NCI-H748 (cell line): ENCODE measurements around the gene PDPN.
"Not testable (repeated sequence)": the region's sequence is repeated elsewhere in the genome, so short reads cannot be mapped to it uniquely, and the experiment has no call there.

Experiments used
- DNase-seq: peaks from one replicate; lab custom pipeline; 2025; ENCODE audit not compliant: unreplicated experiment; lab: John Stamatoyannopoulos, UW

The PDPN gene, protein sequence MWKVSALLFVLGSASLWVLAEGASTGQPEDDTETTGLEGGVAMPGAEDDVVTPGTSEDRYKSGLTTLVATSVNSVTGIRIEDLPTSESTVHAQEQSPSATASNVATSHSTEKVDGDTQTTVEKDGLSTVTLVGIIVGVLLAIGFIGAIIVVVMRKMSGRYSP

DNA sequence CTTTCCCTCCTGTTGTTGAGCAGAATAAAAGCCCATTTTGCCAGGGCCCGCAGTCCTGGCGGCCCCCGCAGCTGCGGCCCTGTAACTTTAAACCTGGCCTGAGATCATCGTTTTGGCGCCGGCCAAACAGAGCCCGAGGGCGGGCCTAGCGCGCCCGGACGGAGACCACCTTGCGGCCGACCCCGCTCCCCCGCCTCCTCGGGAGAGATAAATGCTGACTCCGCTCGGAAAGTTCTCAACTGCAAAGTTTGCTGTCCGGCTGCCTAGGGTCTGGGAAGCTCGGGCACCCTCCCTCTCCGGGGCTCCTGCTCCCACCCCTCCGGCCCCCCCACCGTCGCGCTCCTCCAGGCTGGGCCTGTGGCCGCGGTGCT is at the start of gene PDPN:
TSS of gene PDPN (plus strand) at position 238 of the 371 bp plus-strand sequence. CDS start 202 bp downstream, outside the sequence.
- peak; percentile 40 for DNase-seq

DNA sequence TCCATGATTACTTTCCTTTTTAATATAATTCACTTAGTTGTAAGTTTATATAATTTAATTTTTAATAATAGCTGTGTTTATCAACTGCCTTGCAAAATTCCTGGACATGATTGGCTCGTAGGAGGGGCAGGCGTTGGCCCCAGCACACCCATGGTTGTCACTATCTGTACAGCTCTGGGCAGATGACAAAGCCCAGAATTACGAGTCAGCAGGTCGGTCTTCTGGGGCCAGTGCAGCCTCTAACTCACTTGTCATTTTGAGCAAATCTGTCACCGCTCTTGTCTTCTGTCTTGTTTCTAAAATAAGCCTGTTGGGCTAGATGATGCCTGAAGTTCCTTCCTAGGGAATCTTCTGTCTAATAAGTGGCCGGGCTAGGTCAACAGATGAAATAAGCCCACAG is 48.4 kb upstream of the PDPN start:
- DNase-seq, result no peak

DNA sequence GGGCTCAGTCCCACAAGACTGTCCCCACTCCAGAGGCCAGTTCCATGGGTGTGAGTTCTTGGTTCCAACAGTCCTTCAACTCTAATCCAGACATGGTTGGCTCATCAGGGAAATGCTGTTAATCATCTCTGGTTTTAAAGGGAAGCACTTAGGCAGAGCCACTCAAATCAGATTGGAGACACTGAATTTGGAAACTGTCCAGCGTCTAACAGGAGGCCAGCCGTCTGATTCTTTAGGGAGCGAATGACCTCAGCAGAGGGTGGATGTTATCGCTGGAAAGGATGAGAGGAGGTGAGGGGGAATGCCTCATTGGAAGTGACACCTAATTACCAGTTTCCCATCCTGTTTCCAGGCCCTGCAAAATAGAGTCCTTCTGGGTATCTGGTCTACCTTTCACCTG is 47.1 kb upstream of the PDPN start:
- DNase-seq, result no peak

DNA sequence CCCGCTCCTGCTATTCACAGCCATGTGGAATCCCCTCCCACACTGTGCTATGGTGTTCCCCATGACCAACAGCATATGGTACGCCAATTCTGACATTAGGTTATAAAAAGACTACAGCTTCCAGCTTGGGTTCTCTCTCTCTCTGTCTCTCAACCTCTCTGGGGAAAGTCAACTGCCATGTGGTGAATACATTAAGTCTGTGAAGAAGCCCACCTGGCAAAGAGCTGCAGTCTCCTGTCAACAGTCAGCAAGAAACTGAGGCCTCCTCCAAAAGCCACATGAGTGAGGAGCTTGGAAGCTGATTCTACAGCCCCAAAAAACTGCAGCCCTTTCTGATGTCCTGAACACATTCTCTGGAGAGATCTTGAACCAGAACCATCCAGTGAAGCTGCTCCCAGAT is 44.8 kb upstream of the PDPN start:
- DNase-seq, result no peak

DNA sequence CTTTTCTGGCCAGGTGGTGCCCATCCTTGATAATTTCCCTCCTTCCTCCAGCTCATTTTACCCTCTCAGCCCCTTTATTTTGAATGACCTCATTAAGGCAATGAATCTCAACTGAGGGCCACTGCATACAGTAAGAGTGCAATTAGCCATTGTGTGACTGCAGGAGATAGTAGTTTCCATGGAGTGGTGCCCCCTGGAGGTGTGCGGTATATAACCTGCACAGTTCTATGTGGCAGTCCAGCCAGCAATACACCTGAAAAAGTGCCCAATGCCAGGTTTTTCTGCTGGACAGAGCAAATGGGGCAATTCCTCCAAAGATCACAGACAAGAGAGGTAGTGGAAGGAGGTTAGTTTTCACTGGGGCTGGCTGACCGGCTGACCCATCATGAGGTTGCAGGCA is 43.9 kb upstream of the PDPN start:
- peak; percentile 4 for DNase-seq

DNA sequence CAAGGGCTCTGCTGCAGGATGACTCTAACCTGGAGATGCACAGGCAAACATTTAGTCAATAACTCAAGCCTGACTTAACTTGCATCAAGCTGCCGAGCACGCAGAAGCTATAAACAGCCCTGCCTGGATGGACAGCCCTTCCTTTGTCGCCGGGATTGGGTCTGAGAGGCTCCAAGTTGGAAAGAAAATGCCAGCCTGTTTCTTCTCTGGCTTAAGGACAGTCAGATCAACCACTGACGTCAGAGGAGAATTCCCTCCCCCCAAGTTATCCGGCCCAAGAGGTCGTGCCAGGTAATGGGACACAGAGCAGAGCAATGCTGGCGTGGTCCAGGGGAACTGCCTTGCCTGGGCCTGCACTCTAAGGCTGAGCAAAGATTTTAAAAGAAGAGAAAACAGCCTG is 42.8 kb upstream of the PDPN start:
- DNase-seq, result no peak

DNA sequence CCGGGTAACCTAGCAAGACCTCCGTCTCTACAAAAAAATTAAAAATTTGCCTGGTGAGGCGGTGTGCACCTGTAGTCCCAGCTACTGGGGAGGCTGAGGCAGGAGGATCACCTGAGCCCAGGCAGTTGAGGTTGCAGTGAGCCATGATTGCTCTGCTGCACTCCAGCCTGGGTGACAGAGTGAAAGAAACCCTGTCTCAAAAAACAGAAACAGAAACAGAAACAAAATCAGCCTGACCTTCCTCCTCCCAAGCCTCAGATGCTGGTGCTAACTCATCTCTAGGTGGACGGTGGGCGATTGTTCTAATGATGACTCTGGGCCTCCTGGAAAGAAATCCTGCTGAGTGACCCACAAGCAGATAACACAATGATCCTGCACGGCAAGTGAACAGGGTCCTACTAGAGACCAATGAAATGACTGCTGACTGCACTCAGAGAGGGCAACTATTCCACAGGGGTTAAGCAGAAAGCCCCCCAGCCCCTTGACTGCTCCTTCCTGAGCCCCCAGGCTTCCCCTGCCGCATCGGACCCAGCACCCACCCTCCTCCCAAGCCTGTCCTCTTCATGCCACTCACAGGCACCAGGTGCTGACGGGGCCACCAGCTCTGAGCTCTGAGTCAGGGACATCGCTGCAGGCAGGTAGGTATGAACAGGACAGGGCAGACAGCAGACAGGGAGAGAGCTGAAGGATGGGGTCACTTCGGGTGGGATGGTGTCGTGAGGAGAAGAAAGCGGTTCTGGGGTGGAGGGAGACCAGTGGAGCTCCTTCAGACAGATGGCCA is 42.0 kb upstream of the PDPN start:
- DNase-seq, result no peak

DNA sequence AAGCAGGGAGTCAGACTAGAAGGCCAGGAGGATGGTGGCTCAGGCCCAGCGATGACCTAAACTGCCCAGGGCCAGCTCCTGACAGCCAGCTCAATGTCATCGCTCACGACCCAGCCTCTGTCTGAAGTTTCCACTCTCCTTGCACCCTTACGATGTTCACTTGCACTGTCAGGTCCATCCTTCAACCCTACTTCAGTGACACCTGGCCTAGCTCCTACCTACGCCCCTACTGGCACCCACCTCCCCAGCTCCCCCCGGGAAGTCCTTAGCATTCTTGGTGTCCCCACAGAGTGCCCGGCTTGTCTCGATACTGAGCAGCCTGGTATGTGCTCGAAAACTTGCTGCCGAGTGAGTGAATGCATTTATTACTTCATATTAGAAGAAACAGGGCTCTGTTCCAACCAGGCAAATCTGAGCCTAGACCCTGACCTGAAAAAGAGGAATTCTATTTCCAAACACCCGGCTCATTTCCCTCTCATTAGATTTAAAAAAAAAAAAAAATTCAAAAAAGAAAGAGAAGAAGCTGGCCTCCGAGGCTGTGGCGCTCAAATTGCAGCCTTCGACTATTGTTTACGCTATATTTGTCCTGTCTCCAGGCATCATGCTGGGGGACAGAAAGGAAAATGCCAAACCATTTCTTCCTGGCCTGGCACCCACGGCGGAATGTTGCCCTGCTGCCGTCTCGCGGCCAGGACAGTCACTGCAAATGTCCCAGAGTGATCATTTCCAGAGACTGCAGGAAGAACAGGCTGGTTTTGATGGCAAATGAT is 40.0 kb upstream of the PDPN start:
- DNase-seq, result peak; percentile 33

DNA sequence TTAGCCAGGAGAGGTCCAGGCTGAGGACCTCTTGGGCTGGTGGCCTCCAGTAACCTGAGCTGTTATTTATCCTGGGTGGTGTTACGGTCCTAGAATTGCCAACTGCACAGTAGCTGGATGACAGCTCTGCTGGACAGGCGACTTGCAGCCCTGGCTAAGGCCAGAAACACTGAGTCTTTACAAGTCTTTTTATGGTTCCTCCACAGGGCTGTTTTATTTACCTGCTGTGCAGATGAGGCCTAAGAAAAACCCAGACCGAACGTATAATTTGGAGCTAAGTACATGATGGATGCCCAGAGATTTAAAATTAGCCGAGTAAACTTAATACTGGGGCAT is 39.4 kb upstream of the PDPN start:
- no peak for DNase-seq

DNA sequence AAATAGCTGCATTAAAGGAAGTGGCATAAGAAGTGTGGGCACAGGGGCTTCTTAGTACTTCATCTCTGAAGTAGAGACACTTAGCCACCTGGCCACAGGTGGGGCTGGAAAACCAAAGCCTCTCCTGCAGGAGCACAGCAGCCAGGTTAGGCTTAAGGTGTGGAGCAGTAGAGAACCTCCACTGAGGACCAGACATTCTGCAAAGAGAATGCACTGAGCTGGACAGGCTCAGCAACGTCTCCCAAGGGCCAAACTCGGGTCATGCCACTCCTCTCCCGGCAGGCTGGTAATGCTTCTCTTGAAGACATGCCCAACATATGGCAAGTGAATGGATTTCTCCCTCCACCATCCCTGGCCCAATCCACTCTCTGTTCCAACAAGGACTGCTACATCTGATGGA is 36.8 kb upstream of the PDPN start:
- no peak for DNase-seq

DNA sequence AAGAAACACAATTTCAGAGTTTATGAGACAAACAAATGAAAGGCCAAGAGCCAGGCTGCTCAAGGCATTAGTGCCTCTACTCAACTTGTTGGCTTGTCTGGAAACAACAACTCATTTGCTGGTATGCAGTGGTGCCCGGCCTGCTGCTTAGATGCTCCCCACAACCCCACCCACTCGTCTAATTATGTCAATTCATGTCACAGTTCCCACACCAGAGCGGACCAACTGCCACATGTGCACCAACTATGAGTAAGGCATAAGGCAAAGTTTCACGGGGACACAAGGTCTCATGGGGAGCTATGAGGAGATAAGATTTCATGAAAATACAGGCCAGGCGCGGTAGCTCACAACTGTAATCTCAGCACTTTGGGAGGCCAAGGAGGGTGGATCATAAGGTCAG is 35.4 kb upstream of the PDPN start:
- no peak for DNase-seq

DNA sequence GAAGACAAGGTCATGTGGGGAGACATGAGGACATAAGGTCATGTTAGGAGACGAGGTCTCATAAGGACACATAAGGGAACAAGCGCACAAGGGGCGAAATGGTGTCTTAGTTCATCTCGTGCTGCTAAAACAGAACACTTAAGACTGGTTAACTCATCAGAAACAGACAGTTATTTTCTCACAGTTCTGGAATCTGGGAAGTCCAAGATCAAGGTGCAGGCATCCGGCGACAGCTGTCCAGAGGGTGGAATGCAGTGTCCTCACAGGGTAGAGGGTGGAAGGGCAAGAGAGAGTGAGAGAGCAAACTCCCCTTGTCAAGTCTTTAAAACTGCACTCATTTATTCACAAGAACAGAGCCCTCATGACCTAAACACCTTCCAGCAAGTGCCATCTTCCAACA is 34.6 kb upstream of the PDPN start:
- no peak for DNase-seq

DNA sequence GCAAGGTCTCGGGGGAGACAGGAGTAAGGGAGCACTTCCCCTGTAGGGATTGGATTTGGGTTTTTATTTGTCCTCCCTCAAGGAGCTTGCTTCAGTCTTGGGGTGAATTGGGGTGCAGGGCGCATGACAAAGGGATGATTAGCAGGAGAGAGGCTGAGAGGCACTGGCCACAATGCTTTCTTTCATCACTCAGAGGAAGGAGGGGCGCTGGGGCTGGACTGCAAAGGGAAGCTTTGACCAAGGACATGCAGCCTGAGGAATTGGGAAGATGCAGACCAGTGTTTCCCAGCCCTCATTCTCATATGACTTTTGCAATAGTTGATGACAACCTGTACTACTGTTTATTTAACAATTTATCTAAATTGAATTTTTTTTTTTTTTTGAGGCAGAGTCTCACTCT is 34.1 kb upstream of the PDPN start:
- DNase-seq, result no peak

DNA sequence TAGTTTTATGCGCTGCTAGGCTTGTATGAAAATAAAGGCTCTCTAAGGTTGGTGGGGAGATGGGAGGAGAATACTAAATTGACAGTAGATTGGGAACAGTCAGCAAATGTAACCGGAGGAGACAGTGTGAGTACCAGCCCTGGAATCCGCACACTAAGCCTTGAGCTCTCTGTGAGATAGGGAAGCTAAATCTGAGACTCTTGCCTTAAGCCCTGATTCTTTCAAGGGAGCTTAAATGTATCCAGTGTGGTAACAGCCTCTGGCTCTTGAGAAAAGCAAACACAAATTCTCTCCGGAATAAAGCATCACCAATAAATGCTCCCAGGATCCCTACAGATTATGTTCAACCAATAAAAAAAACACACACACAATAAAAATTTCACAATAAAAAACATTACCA is 33.0 kb upstream of the PDPN start:
- DNase-seq, result no peak

DNA sequence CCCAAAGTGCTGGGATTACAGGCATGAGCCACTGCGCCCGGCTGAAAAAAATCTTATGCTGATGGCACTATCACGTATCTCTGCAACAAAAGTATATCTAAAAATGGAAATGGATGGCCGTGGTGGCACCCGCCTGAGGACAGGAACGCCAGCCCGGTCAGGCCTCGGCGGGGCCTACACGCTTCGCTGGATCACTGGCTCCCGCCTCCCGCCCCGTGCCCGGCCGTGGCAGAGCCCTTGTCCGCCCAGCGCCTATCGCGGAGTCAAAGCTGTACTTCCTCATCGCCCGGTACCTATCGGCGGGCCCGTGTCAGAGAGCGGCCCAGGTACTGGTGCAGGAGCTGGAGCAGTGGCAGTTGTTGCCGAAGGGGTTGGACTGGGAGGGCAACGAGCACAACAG is 28.8 kb upstream of the PDPN start:
- no peak for DNase-seq

DNA sequence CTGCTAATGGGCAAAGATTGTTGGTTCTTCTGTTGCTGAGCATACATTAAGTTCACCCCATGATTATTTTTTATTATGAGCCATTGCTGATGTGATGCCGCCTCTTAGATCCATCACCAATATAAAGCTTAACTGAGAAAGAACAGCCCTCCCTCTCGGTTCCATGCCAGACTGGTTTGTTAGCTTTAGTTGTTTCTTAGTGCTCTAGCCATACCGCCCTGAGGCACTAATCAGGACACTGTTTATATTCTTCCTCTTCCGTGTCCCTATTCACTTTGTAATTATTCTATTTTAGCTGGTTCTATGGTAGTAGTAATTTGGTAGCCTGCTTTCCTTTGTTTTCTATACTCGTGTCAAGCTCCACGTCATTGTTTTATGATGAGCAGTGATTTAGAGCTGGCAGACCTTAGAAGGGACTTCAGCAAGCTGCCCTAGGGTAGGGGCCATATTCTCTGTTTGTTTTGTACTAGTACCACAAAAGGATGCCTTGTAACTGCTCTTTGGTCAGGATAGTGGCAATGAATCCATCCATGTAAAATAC is 27.3 kb upstream of the PDPN start:
- peak; percentile 93 for DNase-seq

DNA sequence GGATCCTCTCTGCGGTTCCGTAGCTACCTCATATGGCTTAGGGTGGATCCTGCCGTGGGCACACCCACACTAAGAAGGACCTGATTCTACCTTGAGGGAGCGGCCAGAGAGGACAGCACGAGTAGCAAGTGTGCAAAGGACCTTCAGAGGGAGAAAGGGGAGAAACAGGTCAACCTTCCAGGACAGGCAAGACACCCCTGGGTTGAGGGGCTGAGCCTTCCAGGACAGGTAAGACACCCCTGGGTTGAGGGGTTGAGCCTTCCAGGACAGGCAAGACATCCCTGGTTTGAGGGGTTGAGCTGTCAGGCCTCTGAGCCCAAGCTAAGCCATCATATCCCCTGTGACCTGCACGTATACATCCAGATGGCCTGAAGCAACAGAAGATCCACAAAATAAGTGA is 23.1 kb upstream of the PDPN start:
- DNase-seq, result no peak

DNA sequence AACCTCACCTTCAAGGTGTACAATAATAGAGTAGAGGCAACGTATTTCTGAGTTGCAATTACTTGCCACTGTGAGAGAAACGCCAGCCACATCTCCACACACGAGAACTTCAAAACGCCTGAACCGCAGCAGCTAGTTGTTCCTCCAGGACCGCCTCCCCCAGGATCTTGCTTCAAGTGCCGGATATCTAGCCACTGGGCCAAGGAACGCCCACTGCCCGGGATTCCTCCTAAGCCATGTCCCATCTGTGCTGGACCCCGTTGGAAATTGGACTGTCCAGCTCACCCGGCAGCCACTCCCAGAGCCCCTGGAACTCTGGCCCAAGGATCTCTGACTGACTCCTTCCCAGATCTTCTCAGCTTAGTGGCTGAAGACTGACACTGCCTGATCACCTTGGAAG is 20.7 kb upstream of the PDPN start:
- not testable (repeated sequence) for DNase-seq

DNA sequence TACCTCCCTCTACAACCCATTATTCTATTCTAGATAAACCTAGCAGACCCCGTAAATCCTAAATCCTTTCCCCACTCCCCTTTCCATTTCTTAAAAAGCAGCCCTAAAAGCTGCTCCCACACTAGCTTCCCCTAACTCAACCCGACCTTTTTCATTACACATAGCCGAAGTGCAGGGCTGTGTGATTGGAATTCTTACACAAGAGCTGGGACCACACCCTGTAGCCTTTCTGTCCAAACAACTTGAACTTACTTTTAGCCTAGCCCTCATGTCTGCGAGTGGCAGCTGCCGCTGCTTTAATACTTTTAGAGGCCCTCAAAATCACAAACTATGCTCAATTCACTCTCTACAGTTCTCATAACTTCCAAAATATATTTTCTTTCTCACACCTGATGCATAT is 19.6 kb upstream of the PDPN start:
- DNase-seq, result no peak

DNA sequence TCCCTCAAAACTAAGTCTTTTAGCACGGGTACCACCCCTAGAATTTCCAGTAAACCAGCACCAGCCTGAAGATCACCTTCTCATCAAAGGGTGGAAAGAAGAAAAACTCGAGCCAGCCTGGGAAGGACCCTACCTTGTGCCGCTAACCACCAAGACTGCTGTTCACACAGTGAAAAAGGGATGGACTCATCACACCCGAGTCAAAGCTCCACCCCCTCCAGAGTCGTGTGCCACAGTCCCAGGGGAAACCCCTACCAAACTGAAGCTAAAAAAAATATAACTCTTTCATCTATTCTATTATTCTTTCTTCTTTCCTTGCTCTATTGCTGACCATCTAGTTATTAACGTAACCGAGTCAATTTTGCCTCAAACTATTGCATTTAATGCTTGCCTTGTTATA is 13.2 kb upstream of the PDPN start:
- not testable (repeated sequence) for DNase-seq

DNA sequence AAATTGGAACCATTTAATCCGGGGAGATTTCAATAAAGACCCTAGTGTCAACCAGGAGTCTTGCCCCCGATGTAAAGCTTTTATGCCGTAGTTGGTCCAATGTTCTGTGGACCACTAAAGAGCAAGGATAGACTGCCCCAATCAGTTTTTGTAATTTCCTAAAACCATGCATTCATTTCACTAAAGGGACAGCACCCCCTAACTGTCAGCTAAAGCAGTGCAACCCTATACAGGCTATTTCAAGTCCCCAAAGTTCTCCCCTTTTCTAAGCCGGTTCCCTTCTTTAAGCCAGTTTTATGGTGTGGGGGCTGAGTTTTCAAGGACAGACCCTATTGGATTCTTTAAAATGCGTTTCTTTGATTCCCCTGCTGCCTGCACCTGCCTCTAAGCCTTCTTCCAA is 12.7 kb upstream of the PDPN start:
- DNase-seq, result peak; percentile 9

DNA sequence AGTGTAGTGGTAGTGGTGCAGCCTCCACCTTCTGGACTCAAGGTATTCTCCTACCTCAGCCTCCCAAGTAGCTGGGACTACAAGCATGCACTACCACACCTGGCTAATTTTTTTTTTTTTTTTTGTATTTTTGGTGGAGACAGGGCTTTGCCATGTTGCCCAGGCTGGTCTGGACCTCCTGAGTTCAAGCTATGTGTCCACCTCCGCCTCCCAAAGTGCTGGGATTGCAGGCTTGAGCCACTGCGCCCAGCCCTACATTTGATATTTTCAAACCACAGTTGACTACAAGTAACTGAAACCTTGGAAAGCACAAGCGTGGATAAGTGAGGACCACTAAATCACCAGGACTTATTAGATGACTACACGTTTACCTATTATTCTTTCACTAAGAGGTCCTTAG is 10.0 kb upstream of the PDPN start:
- DNase-seq, result no peak
